SH-SY5Y (cell line): ENCODE data around the gene SEMA4D.

Source experiments
- GATA2 ChIP-seq: IDR thresholded peaks from 2 replicates; pipeline ENCODE4 v1.6.1; 2011; ENCODE audit warnings: mild to moderate bottlenecking, low read depth, low read length
- GATA3 ChIP-seq: IDR thresholded peaks from 2 replicates; pipeline ENCODE4 v1.6.1; 2011; ENCODE audit warnings: low read depth, mild to moderate bottlenecking, low read length, moderate library complexity

- TF ChIP-seq GATA2 (no peak), GATA3 (no peak)
These were observed 138.9 kb downstream of the SEMA4D start for GRCh38 chr9:89358985-89359384.
